ENCODE measurements around the gene BTAF1. TPM values are rescaled to one million over a fixed set of nuclear protein-coding genes. Genes with fewer than 3 reads are reported as not detected.

BTAF1 gene
- total RNA-seq, 4 donors from 2014 or later = 42.6 to 61.3 (median 46.6) TPM

GRCh38 chr10:91935886-91936285, 12.3 kb downstream of the BTAF1 start:
- no peak overlapping the region for H3K27ac ChIP-seq
- no peaks in the 10 kb centered on the region for H3K9me3 ChIP-seq
- H3K4me3 ChIP-seq (replicated peaks in 1 of 3) = no peak overlapping the region
- WGBS, 2 donors = 89 to 97% methylated on average over 2 of the region's 2 CpGs
- H3K27me3 ChIP-seq = no peaks in the 10 kb centered on the region
- no peak for DNase-seq
- no peaks in the 10 kb centered on the region for H3K4me1 ChIP-seq
- H3K36me3 ChIP-seq = peaks cover 12 to 13% of the 10 kb centered on the region in 2 donors
- intact Hi-C loops (cut with DNase I) = no loop called here
- TF ChIP-seq POLR2A (IDR thresholded peaks at IDR 0.05) = no peak

DNA sequence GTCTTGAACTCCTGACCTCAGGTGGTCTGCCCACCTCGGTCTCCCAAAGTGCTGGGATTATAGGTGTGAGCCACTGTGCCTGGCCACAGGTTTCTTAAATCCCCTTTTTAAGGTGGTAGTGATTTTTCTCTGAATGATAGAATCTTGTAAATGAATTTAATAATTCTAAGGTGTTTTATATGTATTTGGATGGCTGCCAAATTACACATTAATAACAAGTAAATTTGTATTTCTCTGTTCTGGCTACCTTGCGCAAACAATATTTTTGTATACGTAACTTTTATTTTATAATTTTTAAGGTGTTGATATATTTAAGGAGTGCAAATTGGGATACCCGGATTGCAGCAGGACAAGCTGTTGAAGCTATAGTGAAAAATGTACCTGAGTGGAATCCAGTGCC, 16.1 kb downstream of the BTAF1 start:
- H3K4me1 ChIP-seq = no peaks in the 10 kb centered on the region
- intact Hi-C loops (cut with DNase I) = no loop called here
- H3K4me3 ChIP-seq (replicated peaks in 1 of 3) = no peak overlapping the region
- 96 to 98% methylated on average over 4 of the region's 4 CpGs for WGBS, 2 donors
- TF ChIP-seq CTCF (IDR thresholded peaks at IDR 0.05) = no peak
- DNase-seq = no peak
- no peak overlapping the region for H3K27ac ChIP-seq
- H3K36me3 ChIP-seq = peaks cover 7 to 17% of the 10 kb centered on the region in 2 donors
- H3K27me3 ChIP-seq = no peaks in the 10 kb centered on the region
- H3K9me3 ChIP-seq = no peaks in the 10 kb centered on the region

GRCh38 chr10:91941426-91941825, 17.9 kb downstream of the BTAF1 start:
- TF ChIP-seq CTCF (IDR thresholded peaks at IDR 0.05) (no peak), POLR2A (IDR thresholded peaks at IDR 0.05) (no peak)
- no peak overlapping the region for H3K27ac ChIP-seq
- H3K4me3 ChIP-seq (replicated peaks in 1 of 3) = no peak overlapping the region
- no peaks in the 10 kb centered on the region for H3K9me3 ChIP-seq
- no peaks in the 10 kb centered on the region for H3K4me1 ChIP-seq
- peaks cover 3 to 19% of the 10 kb centered on the region in 2 donors for H3K36me3 ChIP-seq
- no peaks in the 10 kb centered on the region for H3K27me3 ChIP-seq
- intact Hi-C loops (cut with DNase I) = no loop called here
- 95% methylated on average over 1 of the region's 1 CpG for WGBS, 2 donors
- DNase-seq = no peak

DNA sequence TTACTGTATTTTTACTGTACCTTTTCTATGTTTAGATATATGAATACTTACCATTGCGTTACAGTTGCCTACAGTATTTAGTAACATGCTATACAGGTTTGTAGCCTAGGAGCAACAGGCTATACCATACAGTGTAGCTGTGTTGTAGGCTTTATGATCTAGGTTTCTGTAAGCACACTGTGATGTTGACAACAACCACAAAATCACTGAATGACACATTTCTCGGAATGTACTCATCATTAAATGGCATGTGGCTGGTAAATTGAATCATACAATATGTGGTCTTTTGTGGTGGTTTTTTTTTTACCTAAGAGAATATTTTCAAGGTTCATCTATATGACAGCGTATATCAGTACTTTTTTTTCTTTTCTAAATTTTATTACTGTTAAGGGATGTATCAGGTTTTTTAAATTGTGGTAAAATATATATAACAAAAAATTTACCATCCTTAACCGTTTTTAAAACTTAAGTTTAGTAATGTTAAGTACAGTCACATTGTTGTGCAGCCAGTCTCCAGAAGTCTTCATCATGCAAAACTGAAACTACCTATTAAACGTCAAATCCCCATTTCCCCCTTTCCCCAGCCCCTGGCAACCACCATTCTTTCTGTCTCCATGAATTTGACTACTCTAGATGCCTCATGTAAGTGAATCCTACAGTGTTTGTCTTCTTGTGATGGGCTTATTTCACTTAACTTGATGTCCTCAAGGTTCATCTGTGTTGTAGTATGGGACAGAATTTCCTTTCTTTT, 21.5 kb downstream of the BTAF1 start:
- WGBS, 2 donors = 89 to 95% methylated on average over 5 of the region's 5 CpGs
- peaks cover 0 to 12% of the 10 kb centered on the region in 2 donors for H3K36me3 ChIP-seq

GRCh38 chr10:91953600-91954160, 30.1 kb downstream of the BTAF1 start:
- H3K27ac ChIP-seq = no peak overlapping the region
- WGBS, 2 donors = 96 to 98% methylated on average over 2 of the region's 2 CpGs
- no peak for DNase-seq
- H3K4me3 ChIP-seq (replicated peaks in 1 of 3) = no peak overlapping the region
- no peaks in the 10 kb centered on the region for H3K9me3 ChIP-seq
- intact Hi-C loops (cut with DNase I) = no loop called here
- peaks cover 28 to 33% of the 10 kb centered on the region in 2 donors for H3K36me3 ChIP-seq
- TF ChIP-seq CTCF (IDR thresholded peaks at IDR 0.05) = no peak
- no peak for TF ChIP-seq POLR2A (IDR thresholded peaks at IDR 0.05)
- no peaks in the 10 kb centered on the region for H3K27me3 ChIP-seq
- H3K4me1 ChIP-seq = no peaks in the 10 kb centered on the region

More for the DNA sequence above, 21.5 kb downstream of the BTAF1 start:
- intact Hi-C loops (cut with DNase I) = no loop called here
- Histone ChIP-seq H3K9me3 (no peaks in the 10 kb centered on the region), H3K4me3 (replicated peaks in 1 of 3) (no peak overlapping the region), H3K4me1 (no peaks in the 10 kb centered on the region), H3K27me3 (no peaks in the 10 kb centered on the region), H3K27ac (no peak overlapping the region)
- no peak for TF ChIP-seq POLR2A (IDR thresholded peaks at IDR 0.05)
- TF ChIP-seq CTCF (IDR thresholded peaks at IDR 0.05) = no peak
- no peak for DNase-seq

Measured in thyroid gland (tissue), 4 donors.